Panc1 (cell line): ENCODE data around the gene LILRB3.

Experiments used
- CTCF ChIP-seq: fragments of 450-650 bp; IDR thresholded peaks from 2 replicates; pipeline ENCODE4 v1.5.1; 2017; ENCODE audit warnings: mild to moderate bottlenecking
- POLR2AphosphoS5 ChIP-seq: IDR thresholded peaks from 2 replicates; pipeline ENCODE4 v1.6.1; 2012; ENCODE audit warnings: mild to moderate bottlenecking, low read depth, low read length, moderate library complexity

GRCh38 chr19:54189145-54189734, 33.6 kb downstream of the LILRB3 start, which contains the start of gene MBOAT7:
- TF ChIP-seq CTCF, result no peak
- peak; percentile 73; the same call in 1 of the 2 replicates for TF ChIP-seq POLR2AphosphoS5
